ENCODE measurements around the gene C10orf67.

Gene C10orf67

GRCh38 chr10:23331567-23332301 lies 12.9 kb downstream of the C10orf67 start:
- no peak for TF ChIP-seq CTCF (IDR thresholded peaks at IDR 0.05; ENCODE audit: low read depth, low read length)
- Histone ChIP-seq H3K4me1 (no peaks in the 10 kb centered on the region), H3K27me3 (no peaks in the 10 kb centered on the region), H3K4me3 (ENCODE audit: low read depth, low read length) (no peak overlapping the region), H3K36me3 (no peaks in the 10 kb centered on the region), H3K9me3 (no peaks in the 10 kb centered on the region)
- DNase-seq: no peak

GRCh38 chr10:23330948-23331347 lies 13.6 kb downstream of the C10orf67 start:
- Histone ChIP-seq H3K36me3 (no peaks in the 10 kb centered on the region), H3K4me1 (no peaks in the 10 kb centered on the region), H3K27me3 (no peaks in the 10 kb centered on the region), H3K9me3 (no peaks in the 10 kb centered on the region), H3K4me3 (ENCODE audit: low read depth, low read length) (no peak overlapping the region)
- no peak for TF ChIP-seq CTCF (IDR thresholded peaks at IDR 0.05; ENCODE audit: low read depth, low read length)
- DNase-seq: no peak

GRCh38 chr10:23326544-23327307 lies 17.9 kb downstream of the C10orf67 start:
- no peak overlapping the region for H3K4me3 ChIP-seq (ENCODE audit: low read depth, low read length)
- H3K9me3 ChIP-seq: no peaks in the 10 kb centered on the region
- no peak for DNase-seq
- H3K27me3 ChIP-seq: no peaks in the 10 kb centered on the region
- TF ChIP-seq CTCF (IDR thresholded peaks at IDR 0.05; ENCODE audit: low read depth, low read length): no peak
- no peaks in the 10 kb centered on the region for H3K36me3 ChIP-seq
- no peaks in the 10 kb centered on the region for H3K4me1 ChIP-seq

GRCh38 chr10:23325132-23325531 lies 19.5 kb downstream of the C10orf67 start:
- TF ChIP-seq CTCF (IDR thresholded peaks at IDR 0.05; ENCODE audit: low read depth, low read length): no peak
- no peaks in the 10 kb centered on the region for H3K36me3 ChIP-seq
- no peaks in the 10 kb centered on the region for H3K4me1 ChIP-seq
- no peak for DNase-seq
- H3K9me3 ChIP-seq: no peaks in the 10 kb centered on the region
- no peaks in the 10 kb centered on the region for H3K27me3 ChIP-seq
- no peak overlapping the region for H3K4me3 ChIP-seq (ENCODE audit: low read depth, low read length)

GRCh38 chr10:23324351-23324750 lies 20.2 kb downstream of the C10orf67 start:
- DNase-seq: no peak
- Histone ChIP-seq H3K9me3 (no peaks in the 10 kb centered on the region), H3K4me3 (ENCODE audit: low read depth, low read length) (no peak overlapping the region), H3K4me1 (no peaks in the 10 kb centered on the region), H3K27me3 (no peaks in the 10 kb centered on the region), H3K36me3 (no peaks in the 10 kb centered on the region)
- no peak for TF ChIP-seq CTCF (IDR thresholded peaks at IDR 0.05; ENCODE audit: low read depth, low read length)

GRCh38 chr10:23322082-23322481 lies 22.5 kb downstream of the C10orf67 start:
- no peak for DNase-seq
- Histone ChIP-seq H3K36me3 (no peaks in the 10 kb centered on the region), H3K4me3 (ENCODE audit: low read depth, low read length) (no peak overlapping the region), H3K9me3 (no peaks in the 10 kb centered on the region), H3K4me1 (no peaks in the 10 kb centered on the region), H3K27me3 (no peaks in the 10 kb centered on the region)
- TF ChIP-seq CTCF (IDR thresholded peaks at IDR 0.05; ENCODE audit: low read depth, low read length): no peak

Data from BE2C (cell line).